GM12801 (cell line): Measurements from ENCODE around the gene SSR1.

Experiments used
- CTCF ChIP-seq: IDR thresholded peaks from one replicate; pipeline ENCODE4 v1.5.1; 2011; ENCODE audit warnings: control low read depth; ENCODE audit not compliant: insufficient read length; ENCODE audit errors: extremely low read depth

SSR1 gene

GRCh38 chr6:7229376-7230326, 83.3 kb downstream of the SSR1 start:
- TF ChIP-seq CTCF: no peak

GRCh38 chr6:7228662-7229375, 84.2 kb downstream of the SSR1 start:
- TF ChIP-seq CTCF: no peak

- TF ChIP-seq CTCF: no peak
Observed at GRCh38 chr6:7224731-7225130, 88.3 kb downstream of the SSR1 start.

GRCh38 chr6:7222197-7222596, 90.8 kb downstream of the SSR1 start:
- no peak for TF ChIP-seq CTCF

- TF ChIP-seq CTCF: no peak
Observed at GRCh38 chr6:7219310-7219709, 93.7 kb downstream of the SSR1 start.

GRCh38 chr6:7218406-7218988, 94.5 kb downstream of the SSR1 start:
- no peak for TF ChIP-seq CTCF
